DND-41 (cell line): ENCODE results near the gene CDX1.

Source experiments
- ATAC-seq: fragments of 200-7000 bp; cut with Tn5 transposase; 3 replicates; pipeline ENCODE4 v1.9.1; 2021; ENCODE audit warnings: low read depth; ENCODE audit not compliant: insufficient read depth
- DNase-seq: peaks from one replicate; pipeline ENCODE4 v3.0.0-alpha.2; 2020
- H2AFZ ChIP-seq: 2 replicates; pipeline ENCODE4 v1.6.0; 2012; ENCODE audit warnings: low read depth, low read length
- H3K27ac ChIP-seq: 2 replicates; pipeline ENCODE4 v1.5.1; 2012; ENCODE audit warnings: low read length, inconsistent platforms
- H3K27me3 ChIP-seq: fragments of 200-600 bp; sonication (generic); 2 replicates; pipeline ENCODE4 v1.6.0; 2012; ENCODE audit warnings: low read length, mild to moderate bottlenecking, inconsistent platforms; ENCODE audit not compliant: insufficient read depth, poor library complexity
- H3K36me3 ChIP-seq: 2 replicates; pipeline ENCODE4 v1.5.1; 2012; ENCODE audit warnings: low read length, inconsistent platforms; ENCODE audit not compliant: insufficient read depth
- H3K4me1 ChIP-seq: 2 replicates; pipeline ENCODE4 v1.5.1; 2012; ENCODE audit warnings: mild to moderate bottlenecking, low read length; ENCODE audit not compliant: insufficient read depth
- H3K4me2 ChIP-seq: 2 replicates; pipeline ENCODE4 v1.6.0; 2012; ENCODE audit warnings: mild to moderate bottlenecking, moderate library complexity, low read length, inconsistent platforms; ENCODE audit not compliant: insufficient read depth
- H3K4me3 ChIP-seq, 2 experiments: fragments of 200-600 bp in 1 of 2; shearing (Covaris generic) in 1 of 2; 2 replicates each; pipeline ENCODE4 v1.5.1; 2012 to 2016; ENCODE audit warnings: inconsistent platforms in 2 of 2, low read length in 2 of 2, mild to moderate bottlenecking in 2 of 2, low read depth in 1 of 2, moderate library complexity in 1 of 2
- H3K79me2 ChIP-seq: 2 replicates; pipeline ENCODE4 v1.6.0; 2012; ENCODE audit warnings: low read length, inconsistent platforms; ENCODE audit not compliant: insufficient read depth
- H3K9ac ChIP-seq: 2 replicates; pipeline ENCODE4 v1.6.0; 2012; ENCODE audit warnings: low read depth, mild to moderate bottlenecking, inconsistent platforms, low read length, moderate library complexity
- H3K9me3 ChIP-seq: 2 replicates; pipeline ENCODE4 v1.5.1; 2012; ENCODE audit warnings: low read length, moderate library complexity, mild to moderate bottlenecking, inconsistent platforms; ENCODE audit not compliant: insufficient read depth, severe bottlenecking
- H4K20me1 ChIP-seq: 2 replicates; pipeline ENCODE4 v1.6.0; 2012; ENCODE audit warnings: low read length; ENCODE audit not compliant: insufficient read depth
- CTCF ChIP-seq: IDR thresholded peaks from 2 replicates; pipeline ENCODE4 v1.5.1; 2012; ENCODE audit warnings: borderline replicate concordance, low read length, moderate library complexity, mild to moderate bottlenecking; ENCODE audit not compliant: poor library complexity, severe bottlenecking; ENCODE audit errors: extremely low read depth
- EZH2 ChIP-seq: IDR thresholded peaks from 3 replicates; pipeline ENCODE4 v1.6.1; 2012; ENCODE audit warnings: borderline replicate concordance, low read depth, mild to moderate bottlenecking, moderate library complexity, low read length, inconsistent platforms; ENCODE audit not compliant: severe bottlenecking

CDX1 gene

GRCh38 chr5:150222906-150223305, 56.3 kb downstream of the CDX1 start:
- H3K27ac ChIP-seq, result no peak overlapping the region
- DNase-seq (no peak), ATAC-seq (no peak)
- peaks cover 4% of the 10 kb centered on the region; the same call in 1 of the 2 replicates for H4K20me1 ChIP-seq
- no peaks in the 10 kb centered on the region for H3K36me3 ChIP-seq
- no peak overlapping the region for H3K9ac ChIP-seq
- H3K27me3 ChIP-seq, result peaks cover 18% of the 10 kb centered on the region
- no peak overlapping the region for H3K4me2 ChIP-seq
- H2AFZ ChIP-seq, result no peak overlapping the region
- TF ChIP-seq EZH2 (no peak), CTCF (no peak)
- H3K4me1 ChIP-seq, result no peaks in the 10 kb centered on the region
- no peaks in the 10 kb centered on the region for H3K9me3 ChIP-seq
- no peak overlapping the region for H3K4me3 ChIP-seq
- H3K79me2 ChIP-seq, result no peaks in the 10 kb centered on the region

GRCh38 chr5:150223474-150223873, 56.9 kb downstream of the CDX1 start:
- Histone ChIP-seq H3K27ac (no peak overlapping the region), H3K4me1 (no peaks in the 10 kb centered on the region), H3K9me3 (no peaks in the 10 kb centered on the region), H3K36me3 (no peaks in the 10 kb centered on the region), H3K27me3 (peaks cover 19% of the 10 kb centered on the region), H3K4me2 (no peak overlapping the region), H4K20me1 (peaks cover 4% of the 10 kb centered on the region; the same call in 1 of the 2 replicates), H2AFZ (no peak overlapping the region), H3K9ac (no peak overlapping the region), H3K4me3 (no peak overlapping the region), H3K79me2 (no peaks in the 10 kb centered on the region)
- no peak for TF ChIP-seq EZH2
- TF ChIP-seq CTCF, result no peak
- no peak for DNase-seq
- ATAC-seq, result no peak

GRCh38 chr5:150224483-150225027, 58.0 kb downstream of the CDX1 start:
- no peaks in the 10 kb centered on the region for H3K9me3 ChIP-seq
- H3K9ac ChIP-seq, result no peak overlapping the region
- no peaks in the 10 kb centered on the region for H3K4me1 ChIP-seq
- TF ChIP-seq CTCF (no peak), EZH2 (no peak)
- H2AFZ ChIP-seq, result no peak overlapping the region
- no peak overlapping the region for H3K4me2 ChIP-seq
- no peak for ATAC-seq
- H4K20me1 ChIP-seq, result peaks cover 8% of the 10 kb centered on the region; the same call in 1 of the 2 replicates
- no peak overlapping the region for H3K27ac ChIP-seq
- no peaks in the 10 kb centered on the region for H3K36me3 ChIP-seq
- no peaks in the 10 kb centered on the region for H3K79me2 ChIP-seq
- peaks cover 19% of the 10 kb centered on the region for H3K27me3 ChIP-seq
- H3K4me3 ChIP-seq, result no peak overlapping the region
- DNase-seq, result no peak
